ENCODE results near the gene DNMT3L.
"Not testable (repeated sequence)": the region's sequence is repeated elsewhere in the genome, so short reads cannot be mapped to it uniquely, and the experiment has no call there.

The DNMT3L gene

DNA sequence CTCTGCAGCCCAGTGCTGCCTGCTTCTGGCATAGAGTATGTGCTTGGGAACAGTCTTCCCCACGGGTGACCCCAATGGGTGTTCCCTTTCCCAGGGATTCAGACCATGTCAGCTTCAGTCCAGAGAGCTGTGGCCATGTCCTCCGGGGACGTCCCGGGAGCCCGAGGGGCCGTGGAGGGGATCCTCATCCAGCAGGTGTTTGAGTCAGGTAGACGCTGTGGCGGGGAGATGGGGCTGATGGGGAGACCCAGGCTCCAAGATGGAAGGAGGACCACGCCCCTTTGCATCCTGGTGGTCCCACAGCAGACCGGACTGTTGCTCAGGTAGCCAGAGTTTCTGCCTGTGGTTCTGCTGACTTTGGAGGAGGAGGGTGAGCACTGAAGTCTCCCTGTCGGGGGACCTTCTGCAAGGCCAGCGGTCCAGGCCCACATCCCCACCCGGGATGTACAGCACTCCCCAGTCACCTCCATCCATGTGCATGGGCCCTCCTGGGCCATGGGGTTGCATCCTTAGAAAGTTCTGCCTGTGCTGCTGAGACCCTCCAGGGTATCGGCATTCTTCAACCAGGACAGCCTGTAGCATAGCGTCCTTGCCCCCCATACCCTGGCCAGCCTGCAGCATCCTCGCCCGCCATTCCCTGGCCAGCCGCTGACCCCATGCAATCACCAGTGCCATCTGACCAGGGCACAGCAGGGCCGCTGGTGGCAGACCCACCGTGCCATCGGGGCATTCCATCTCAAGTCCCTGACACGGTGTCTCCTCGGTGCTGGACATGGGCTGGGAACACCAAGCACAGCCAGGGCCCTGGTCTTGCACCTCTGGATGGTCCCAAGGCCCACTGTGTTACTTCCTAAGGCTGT, 26.8 kb upstream of the DNMT3L start:
- Mint-ChIP-seq H3K4me3 (no peak overlapping the region), H3K36me3 (ENCODE audit: low read depth) (no peaks in the 10 kb centered on the region), H3K27ac (no peak overlapping the region), H3K27me3 (no peaks in the 10 kb centered on the region), H3K4me1 (ENCODE audit: low read depth) (no peaks in the 10 kb centered on the region), H3K9me3 (no peaks in the 10 kb centered on the region)

DNA sequence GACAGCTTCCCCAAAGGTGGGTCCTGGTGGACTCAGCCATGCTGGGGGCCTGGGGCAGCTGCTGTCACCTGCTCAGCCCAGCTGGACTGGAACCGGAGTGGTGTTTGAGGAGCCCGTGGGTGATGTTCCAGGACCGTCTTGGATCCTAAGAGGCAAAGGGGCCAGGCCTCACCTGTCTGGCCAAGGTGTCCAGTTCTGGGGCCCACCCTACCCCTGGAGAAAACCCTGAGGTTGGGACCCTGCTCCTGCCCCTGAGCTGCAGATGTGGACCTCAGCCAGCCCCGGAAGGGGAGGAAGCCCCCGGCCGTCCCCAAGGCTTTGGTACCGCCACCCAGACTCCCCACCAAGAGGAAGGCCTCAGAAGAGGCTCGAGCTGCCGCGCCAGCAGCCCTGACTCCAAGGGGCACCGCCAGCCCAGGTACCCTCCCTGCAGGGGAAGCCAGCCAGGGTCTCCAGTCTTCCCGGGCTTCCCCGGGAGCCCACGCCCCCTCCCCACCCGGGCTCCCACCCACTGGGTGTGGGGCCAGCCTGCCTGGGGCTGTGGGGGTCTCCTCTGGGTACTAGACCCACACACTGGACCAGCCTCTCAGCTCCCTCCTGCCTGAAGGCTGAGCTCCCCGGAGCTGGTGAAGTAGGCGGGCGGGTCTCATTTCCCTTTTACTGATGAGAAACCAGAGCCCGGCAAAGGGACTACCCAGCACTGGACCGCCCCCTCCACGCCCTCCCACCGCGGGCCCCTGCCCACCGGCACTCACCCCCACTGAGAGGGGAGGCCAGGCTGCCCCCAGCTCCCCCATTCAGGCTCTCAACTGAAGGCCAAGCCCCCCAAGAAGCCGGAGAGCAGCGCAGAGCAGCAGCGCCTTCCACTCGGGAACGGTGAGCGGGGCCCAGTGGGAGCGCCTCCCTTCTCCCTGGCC, 25.3 kb upstream of the DNMT3L start:
- Mint-ChIP-seq H3K4me3 (no peak overlapping the region), H3K27ac (no peak overlapping the region), H3K27me3 (no peaks in the 10 kb centered on the region), H3K4me1 (ENCODE audit: low read depth) (no peaks in the 10 kb centered on the region), H3K36me3 (ENCODE audit: low read depth) (no peaks in the 10 kb centered on the region), H3K9me3 (no peaks in the 10 kb centered on the region)

DNA sequence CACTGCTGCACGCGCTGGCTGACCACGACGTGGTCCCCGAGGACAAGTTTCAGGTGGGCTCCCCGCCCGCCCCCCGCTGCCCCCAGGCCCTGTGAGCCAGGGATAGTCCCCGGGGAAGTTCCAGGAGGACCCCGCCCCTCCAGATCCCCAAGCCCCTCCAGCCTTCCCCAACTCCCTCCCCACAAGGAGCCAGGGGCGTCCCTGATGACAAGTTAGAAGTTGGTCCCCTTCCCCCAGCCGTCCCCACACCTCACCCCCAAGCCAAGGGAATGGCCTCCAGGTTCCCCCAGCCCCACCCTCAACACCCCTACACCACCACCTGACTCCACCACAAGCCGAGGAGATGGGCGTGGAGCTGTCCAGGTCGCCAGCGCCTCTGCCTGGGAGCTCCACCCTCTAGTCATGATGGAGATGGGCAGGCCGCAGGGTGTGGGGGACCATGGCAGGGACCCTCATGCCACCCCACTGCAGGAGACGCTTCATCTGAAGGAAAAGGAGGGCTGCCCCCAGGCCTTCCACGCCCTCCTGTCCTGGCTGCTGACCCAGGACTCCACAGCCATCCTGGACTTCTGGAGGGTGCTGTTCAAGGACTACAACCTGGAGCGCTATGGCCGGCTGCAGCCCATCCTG, 24.5 kb upstream of the DNMT3L start:
- H3K4me3 Mint-ChIP-seq = no peak overlapping the region
- no peaks in the 10 kb centered on the region for H3K4me1 Mint-ChIP-seq (ENCODE audit: low read depth)
- H3K9me3 Mint-ChIP-seq = no peaks in the 10 kb centered on the region
- no peaks in the 10 kb centered on the region for H3K27me3 Mint-ChIP-seq
- H3K36me3 Mint-ChIP-seq (ENCODE audit: low read depth) = no peaks in the 10 kb centered on the region
- no peak overlapping the region for H3K27ac Mint-ChIP-seq

DNA sequence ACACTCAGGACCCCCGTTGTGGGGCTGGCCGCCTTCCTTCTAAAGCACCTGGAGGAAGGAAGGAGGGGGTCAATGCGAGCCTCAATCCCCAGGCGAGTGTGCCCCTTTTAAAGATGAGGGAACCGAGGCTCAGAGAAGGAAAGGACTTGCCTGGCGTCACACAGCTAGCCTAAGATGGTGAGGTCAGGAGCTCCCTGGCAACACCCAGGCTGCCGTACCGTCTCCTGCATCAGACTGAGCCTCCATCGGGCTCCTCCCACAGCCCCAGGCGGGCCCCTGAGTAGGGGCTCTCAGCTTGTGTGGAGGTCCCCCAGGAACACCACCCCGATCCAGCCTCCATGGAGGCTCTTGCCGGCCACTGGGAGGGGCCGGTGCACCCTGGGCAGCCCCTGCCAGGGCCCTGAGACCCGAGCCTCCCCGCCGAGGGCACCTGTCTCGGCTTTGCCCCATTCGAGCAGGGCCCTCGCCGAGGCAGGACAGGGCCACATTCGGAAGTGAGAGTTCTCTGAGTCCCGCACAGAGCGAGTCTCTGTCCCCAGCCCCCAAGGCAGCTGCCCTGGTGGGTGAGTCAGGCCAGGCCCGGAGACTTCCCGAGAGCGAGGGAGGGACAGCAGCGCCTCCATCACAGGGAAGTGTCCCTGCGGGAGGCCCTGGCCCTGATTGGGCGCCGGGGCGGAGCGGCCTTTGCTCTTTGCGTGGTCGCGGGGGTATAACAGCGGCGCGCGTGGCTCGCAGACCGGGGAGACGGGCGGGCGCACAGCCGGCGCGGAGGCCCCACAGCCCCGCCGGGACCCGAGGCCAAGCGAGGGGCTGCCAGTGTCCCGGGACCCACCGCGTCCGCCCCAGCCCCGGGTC, 23.7 kb upstream of the DNMT3L start, which contains the start of gene AIRE:
AIRE (plus strand) TSS at position 739 of the 855 bp plus-strand sequence. CDS start 131 bp downstream, outside the sequence.
- no peak within 1 kb of the TSS for H3K4me3 Mint-ChIP-seq
- no peaks in the 10 kb centered on the region for H3K27me3 Mint-ChIP-seq
- no peaks in the 10 kb centered on the region for H3K4me1 Mint-ChIP-seq (ENCODE audit: low read depth)
- no peaks in the 10 kb centered on the region for H3K9me3 Mint-ChIP-seq
- no peaks in the 10 kb centered on the region for H3K36me3 Mint-ChIP-seq (ENCODE audit: low read depth)
- H3K27ac Mint-ChIP-seq = no peak within 1 kb of the TSS

DNA sequence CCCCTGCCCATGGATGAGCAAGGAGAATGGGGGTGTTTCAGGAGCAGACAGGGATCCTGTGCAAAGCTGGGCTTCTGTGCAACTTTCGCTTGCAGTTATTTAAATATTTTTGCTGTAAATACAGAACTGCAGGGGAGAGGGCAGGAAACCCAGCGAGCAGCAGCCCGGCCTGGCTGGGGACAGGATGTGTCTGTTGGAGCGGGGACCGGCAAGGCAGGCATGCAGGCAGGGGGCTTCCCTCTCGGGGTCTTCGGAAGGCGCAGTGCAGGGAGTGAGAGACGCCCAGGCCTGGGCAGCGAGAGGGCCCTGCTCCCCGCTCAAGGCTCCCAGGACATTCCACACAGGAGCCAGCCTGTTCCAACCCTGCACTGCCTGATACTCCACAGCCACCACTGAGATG, 22.3 kb upstream of the DNMT3L start:
- Mint-ChIP-seq H3K4me1 (ENCODE audit: low read depth) (no peaks in the 10 kb centered on the region), H3K4me3 (no peak overlapping the region), H3K36me3 (ENCODE audit: low read depth) (no peaks in the 10 kb centered on the region), H3K27ac (no peak overlapping the region), H3K27me3 (no peaks in the 10 kb centered on the region), H3K9me3 (no peaks in the 10 kb centered on the region)

DNA sequence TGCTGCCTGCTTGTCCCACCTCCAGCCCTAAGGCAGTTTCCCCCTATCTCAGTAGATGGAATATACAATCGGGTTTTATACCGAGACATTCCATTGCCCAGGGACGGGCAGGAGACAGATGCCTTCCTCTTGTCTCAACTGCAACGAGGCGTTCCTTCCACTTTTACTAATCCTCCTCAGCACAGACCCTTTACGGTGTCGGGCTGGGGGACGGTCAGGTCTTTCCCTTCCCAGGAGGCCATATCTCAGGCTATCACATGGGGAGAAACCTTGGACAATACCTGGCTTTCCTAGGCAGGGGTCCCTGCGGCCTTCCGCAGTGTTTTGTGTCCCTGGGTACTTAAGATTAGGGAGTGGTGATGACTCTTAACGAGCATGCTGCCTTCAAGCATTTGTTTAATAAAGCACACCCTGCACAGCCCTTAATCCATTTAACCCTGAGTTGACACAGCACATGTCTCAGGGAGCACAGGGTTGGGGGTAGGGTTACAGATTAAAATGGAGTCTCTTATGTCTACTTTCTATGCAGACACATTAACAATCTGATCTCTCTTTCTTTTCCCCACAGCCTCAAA, 21.6 kb upstream of the DNMT3L start:
- not testable (repeated sequence) for H3K4me3 Mint-ChIP-seq; H3K9me3 Mint-ChIP-seq; H3K4me1 Mint-ChIP-seq (ENCODE audit: low read depth); H3K36me3 Mint-ChIP-seq (ENCODE audit: low read depth); H3K27me3 Mint-ChIP-seq; H3K27ac Mint-ChIP-seq

DNA sequence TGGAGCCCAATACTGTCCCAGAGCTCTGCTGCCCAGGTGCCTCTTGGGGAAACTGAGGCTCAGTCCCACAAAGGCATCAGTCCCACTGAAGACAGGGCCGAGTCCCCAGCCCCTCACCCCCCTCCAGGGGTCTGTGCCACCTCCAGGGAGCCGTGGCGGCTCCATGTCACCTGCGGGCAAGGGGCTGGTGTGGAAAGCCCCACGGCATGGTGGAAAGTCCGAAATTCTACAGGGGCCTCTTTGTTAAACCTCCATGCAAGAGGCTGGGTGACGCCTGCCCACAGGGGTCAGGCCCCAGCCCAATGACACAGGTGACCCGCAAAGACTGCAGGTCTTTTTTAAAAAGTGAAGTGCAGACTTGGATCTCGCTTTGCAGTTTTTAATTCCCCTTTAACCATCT, 20.7 kb upstream of the DNMT3L start:
- Mint-ChIP-seq H3K27ac (no peak overlapping the region), H3K36me3 (ENCODE audit: low read depth) (no peaks in the 10 kb centered on the region), H3K4me3 (no peak overlapping the region), H3K27me3 (no peaks in the 10 kb centered on the region), H3K4me1 (ENCODE audit: low read depth) (no peaks in the 10 kb centered on the region), H3K9me3 (no peaks in the 10 kb centered on the region)

DNA sequence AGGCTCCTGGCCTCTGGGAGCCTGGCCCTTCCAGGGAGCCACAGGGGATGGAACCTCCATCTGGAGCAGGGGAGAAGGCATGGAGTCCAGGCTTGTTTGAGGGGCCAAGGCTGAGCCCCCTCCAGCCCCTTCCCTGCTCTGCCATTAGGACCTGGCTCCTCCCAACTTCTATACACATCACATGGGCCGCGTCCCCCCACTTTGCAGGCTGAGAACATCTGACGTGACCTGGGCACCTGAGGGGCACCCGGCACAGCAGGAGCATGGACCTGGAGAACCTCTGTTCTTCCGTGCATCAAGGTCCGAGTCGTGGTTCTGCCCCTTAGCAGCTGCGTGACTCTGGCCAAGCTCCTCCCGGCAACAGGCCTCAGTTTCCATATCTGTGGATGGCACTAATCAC, 20.1 kb upstream of the DNMT3L start:
- Mint-ChIP-seq H3K36me3 (ENCODE audit: low read depth) (no peaks in the 10 kb centered on the region), H3K4me1 (ENCODE audit: low read depth) (no peaks in the 10 kb centered on the region), H3K9me3 (no peaks in the 10 kb centered on the region), H3K27me3 (no peaks in the 10 kb centered on the region), H3K4me3 (no peak overlapping the region), H3K27ac (no peak overlapping the region)

DNA sequence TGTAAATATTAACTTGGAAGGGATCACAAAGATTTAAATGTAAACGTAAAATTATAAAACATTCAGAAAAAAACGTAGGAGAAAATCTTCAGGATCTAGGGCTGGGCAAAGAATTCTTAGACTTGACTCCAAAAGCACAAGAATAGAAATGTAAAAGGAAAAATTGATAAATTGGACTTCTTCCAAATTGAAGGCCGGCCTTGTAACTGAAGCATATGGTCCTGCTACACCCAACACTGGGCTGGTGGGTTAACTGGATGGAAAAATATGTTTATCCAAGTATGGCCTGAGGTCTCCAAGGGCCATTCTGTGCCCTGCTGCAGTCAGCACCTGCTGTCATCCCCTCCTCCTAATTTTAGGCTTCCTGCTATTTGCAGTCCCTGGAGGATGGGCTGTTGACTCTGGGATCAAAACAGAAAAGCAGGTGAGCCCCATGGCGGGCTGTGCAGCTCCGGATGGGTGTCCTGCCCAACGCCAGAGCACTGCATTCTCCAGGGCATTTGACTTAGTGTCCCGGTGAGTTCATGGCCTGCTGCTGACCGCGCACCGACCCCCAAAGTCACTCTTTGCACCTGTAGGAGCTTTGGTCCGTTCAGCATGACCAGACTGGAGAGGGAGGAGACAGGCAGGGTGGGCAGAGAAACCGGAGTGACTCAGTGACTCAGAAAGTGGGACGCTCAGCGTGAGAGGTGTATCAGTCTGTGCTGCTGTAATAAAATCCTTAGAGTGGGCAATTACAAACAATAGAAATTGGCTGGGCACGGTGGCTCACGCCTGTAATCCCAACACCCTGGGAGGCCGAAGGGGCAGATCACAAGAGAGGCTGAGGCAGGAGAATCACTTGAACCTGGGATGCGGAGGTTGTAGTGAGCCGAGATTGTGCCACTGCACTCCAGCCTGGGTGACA, 17.9 kb upstream of the DNMT3L start:
- H3K9me3 Mint-ChIP-seq = no peaks in the 10 kb centered on the region
- H3K27me3 Mint-ChIP-seq = no peaks in the 10 kb centered on the region
- no peaks in the 10 kb centered on the region for H3K4me1 Mint-ChIP-seq (ENCODE audit: low read depth)
- H3K27ac Mint-ChIP-seq = no peak overlapping the region
- no peaks in the 10 kb centered on the region for H3K36me3 Mint-ChIP-seq (ENCODE audit: low read depth)
- H3K4me3 Mint-ChIP-seq = no peak overlapping the region

DNA sequence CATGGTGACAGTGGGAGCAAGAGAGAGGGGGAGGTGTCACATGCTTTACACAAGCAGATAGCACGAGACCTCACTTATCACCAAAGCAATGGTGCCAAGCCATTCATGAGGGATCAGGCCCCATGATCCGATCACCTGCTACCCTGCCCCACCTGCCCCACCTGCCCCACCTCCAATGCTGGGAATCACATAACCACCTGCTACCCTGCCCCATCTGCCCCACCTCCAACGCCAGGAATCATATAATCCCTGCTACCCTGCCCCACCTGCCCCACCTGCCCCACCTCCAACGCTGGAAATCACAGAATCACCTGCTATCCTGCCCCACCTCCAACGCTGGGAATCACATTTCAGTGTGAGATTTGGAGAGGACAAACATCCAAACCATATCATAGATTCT, 13.3 kb upstream of the DNMT3L start:
- Mint-ChIP-seq H3K27ac (no peak overlapping the region), H3K27me3 (no peaks in the 10 kb centered on the region), H3K9me3 (no peaks in the 10 kb centered on the region), H3K4me1 (ENCODE audit: low read depth) (no peaks in the 10 kb centered on the region), H3K4me3 (no peak overlapping the region), H3K36me3 (ENCODE audit: low read depth) (no peaks in the 10 kb centered on the region)

DNA sequence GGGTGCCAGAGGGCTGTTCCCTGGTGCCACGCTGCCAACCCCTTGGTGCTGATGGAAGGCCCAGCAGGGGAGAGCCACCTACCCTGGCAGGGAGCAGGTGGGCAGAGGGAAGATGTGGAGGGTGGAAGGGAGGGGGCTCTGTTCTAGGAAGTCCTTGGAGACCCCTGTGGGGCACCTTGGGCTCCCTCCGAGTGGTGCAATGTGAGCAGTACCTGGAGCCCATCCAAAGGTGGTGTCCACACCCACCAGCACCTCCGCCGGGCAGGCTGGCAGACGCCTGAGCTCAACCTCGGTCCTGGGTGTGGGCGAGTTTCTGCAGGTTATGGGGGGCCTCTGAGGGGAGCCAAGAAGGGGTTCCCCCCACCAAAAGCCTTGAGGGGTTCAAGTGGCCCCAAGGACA, 11.3 kb upstream of the DNMT3L start:
- Mint-ChIP-seq H3K9me3 (no peaks in the 10 kb centered on the region), H3K27ac (no peak overlapping the region), H3K4me3 (no peak overlapping the region), H3K36me3 (ENCODE audit: low read depth) (no peaks in the 10 kb centered on the region), H3K27me3 (no peaks in the 10 kb centered on the region), H3K4me1 (ENCODE audit: low read depth) (no peaks in the 10 kb centered on the region)

DNA sequence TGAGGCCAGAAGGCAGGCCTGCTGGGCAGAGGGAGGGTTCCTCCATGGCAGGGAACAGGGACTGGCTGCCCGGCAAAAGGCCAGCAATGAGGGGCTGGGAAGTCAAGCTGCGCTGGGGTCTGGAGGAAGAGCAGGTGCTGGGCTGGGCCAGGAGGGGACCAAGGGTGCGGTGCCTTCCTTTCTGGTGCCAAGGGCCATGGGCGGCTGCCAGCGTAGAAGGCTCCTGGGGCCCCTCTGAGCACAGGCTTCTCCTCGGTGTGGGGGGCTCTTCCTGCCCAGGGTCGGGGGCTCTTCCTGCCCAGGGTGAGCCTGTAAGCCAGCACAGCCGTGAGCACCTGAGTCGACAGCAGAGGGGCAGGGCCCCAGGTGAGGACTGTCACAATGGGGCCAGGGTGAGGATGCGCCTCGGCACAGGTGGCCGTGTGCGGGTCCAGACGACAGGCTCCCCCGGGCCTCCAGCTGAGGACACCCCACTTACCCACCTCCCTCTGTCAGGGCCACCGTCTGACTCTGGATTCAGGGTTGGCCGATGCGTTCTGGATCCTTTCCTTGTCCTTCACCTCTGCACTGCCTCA, 10.7 kb upstream of the DNMT3L start:
- H3K9me3 Mint-ChIP-seq = no peaks in the 10 kb centered on the region
- no peaks in the 10 kb centered on the region for H3K4me1 Mint-ChIP-seq (ENCODE audit: low read depth)
- no peak overlapping the region for H3K27ac Mint-ChIP-seq
- H3K36me3 Mint-ChIP-seq (ENCODE audit: low read depth) = no peaks in the 10 kb centered on the region
- H3K27me3 Mint-ChIP-seq = no peaks in the 10 kb centered on the region
- H3K4me3 Mint-ChIP-seq = no peak overlapping the region
